ENCODE results near the gene ZNF536. TPM values are rescaled to one million over a fixed set of nuclear protein-coding genes. Genes with fewer than 3 reads are reported as not detected.

ZNF536 gene
- total RNA-seq, 1 experiment from 2014 or later, result not detected

DNA sequence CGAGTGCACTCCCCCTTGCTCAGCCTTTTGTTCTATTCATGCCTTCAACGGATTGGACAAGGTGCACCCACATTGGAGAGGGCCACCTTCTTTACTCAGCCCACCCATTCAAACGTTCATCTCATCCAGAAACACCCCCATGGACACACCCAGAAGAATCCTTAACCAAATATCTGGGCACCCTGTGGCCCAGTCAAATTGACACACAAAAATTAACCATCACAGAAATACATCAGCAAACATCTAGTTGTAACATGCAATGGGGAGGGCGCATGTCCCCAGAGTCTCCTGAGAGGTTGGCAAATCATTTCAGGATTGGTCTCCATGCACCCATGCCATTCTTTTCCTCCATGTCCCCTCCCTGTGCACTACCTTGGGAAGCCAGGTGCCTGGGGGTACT is 167.1 kb downstream of the ZNF536 start:
- H3K4me1 ChIP-seq (ENCODE audit: insufficient read depth, low read length), result no peaks in the 10 kb centered on the region
- no peak overlapping the region for H3K18ac ChIP-seq (ENCODE audit: insufficient read length, low read depth, low read length)
- no peaks in the 10 kb centered on the region for H3K23me2 ChIP-seq (ENCODE audit: insufficient read length, low read depth, low read length, poor library complexity, severe bottlenecking)
- no peaks in the 10 kb centered on the region; the same call in 1 of the 2 replicates for H3K27me3 Mint-ChIP-seq (ENCODE audit: low read depth)
- H2BK20ac ChIP-seq (ENCODE audit: low read depth, low read length, poor library complexity, severe bottlenecking), result no peak overlapping the region
- no peak overlapping the region for H3K27ac ChIP-seq (ENCODE audit: insufficient read length, low read depth, low read length)
- no peak overlapping the region for H3K4me2 ChIP-seq (ENCODE audit: insufficient read depth, insufficient read length, low read length)
- H3K9ac ChIP-seq (ENCODE audit: extremely low read depth, insufficient read length, low read length), result no peak overlapping the region
- H3K9me3 Mint-ChIP-seq, result peaks cover 3 to 7% of the 10 kb centered on the region in 2 experiments; a peak in 3 of 5 replicates
- H3K4me1 Mint-ChIP-seq, result peaks cover 3 to 12% of the 10 kb centered on the region in 2 experiments; a peak in 1 of 4 replicates
- no peak overlapping the region for H3K23ac ChIP-seq (ENCODE audit: insufficient read length, low read depth, low read length)
- no peak overlapping the region for H2BK120ac ChIP-seq (ENCODE audit: low read depth, low read length, poor library complexity, severe bottlenecking)
- no peak for DNase-seq
- no peaks in the 10 kb centered on the region; the same call in 1 of the 2 replicates for H3K27me3 ChIP-seq (ENCODE audit: insufficient read depth, low read length)
- no CpG with 5 or more reads among the region's 4 CpGs for WGBS (ENCODE audit: extremely low coverage, insufficient read length, low lambda C conversion rate)
- H4K8ac ChIP-seq (replicated peaks; ENCODE audit: insufficient read length, low read depth, low read length), result no peak overlapping the region
- no peak overlapping the region for H2BK12ac ChIP-seq (ENCODE audit: insufficient read length, low read depth, low read length)
- H2BK15ac ChIP-seq (ENCODE audit: low read depth, low read length), result no peak overlapping the region
- no peaks in the 10 kb centered on the region for H3K79me2 ChIP-seq (ENCODE audit: insufficient read depth, low read length)
- no peaks in the 10 kb centered on the region for H3K79me1 ChIP-seq (ENCODE audit: insufficient read depth, low read depth, low read length, poor library complexity, severe bottlenecking)
- TF ChIP-seq, protein P1, sequence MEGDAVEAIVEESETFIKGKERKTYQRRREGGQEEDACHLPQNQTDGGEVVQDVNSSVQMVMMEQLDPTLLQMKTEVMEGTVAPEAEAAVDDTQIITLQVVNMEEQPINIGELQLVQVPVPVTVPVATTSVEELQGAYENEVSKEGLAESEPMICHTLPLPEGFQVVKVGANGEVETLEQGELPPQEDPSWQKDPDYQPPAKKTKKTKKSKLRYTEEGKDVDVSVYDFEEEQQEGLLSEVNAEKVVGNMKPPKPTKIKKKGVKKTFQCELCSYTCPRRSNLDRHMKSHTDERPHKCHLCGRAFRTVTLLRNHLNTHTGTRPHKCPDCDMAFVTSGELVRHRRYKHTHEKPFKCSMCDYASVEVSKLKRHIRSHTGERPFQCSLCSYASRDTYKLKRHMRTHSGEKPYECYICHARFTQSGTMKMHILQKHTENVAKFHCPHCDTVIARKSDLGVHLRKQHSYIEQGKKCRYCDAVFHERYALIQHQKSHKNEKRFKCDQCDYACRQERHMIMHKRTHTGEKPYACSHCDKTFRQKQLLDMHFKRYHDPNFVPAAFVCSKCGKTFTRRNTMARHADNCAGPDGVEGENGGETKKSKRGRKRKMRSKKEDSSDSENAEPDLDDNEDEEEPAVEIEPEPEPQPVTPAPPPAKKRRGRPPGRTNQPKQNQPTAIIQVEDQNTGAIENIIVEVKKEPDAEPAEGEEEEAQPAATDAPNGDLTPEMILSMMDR (conservative IDR thresholded peaks at IDR 0.05), result no peak
- H2BK5ac ChIP-seq (ENCODE audit: insufficient read length, low read length), result no peak overlapping the region
- no peak overlapping the region for H2AK5ac ChIP-seq (ENCODE audit: insufficient read length, low read length)
- no peak overlapping the region for H3K27ac Mint-ChIP-seq
- H4K20me1 ChIP-seq (ENCODE audit: control insufficient read depth, insufficient read depth, insufficient read length), result no peaks in the 10 kb centered on the region
- no peak overlapping the region for H3K56ac ChIP-seq (ENCODE audit: insufficient read length, low read depth, low read length)
- no peak overlapping the region for H2AFZ ChIP-seq (ENCODE audit: low read length)
- no peak overlapping the region for H3K4me3 Mint-ChIP-seq
- no peak overlapping the region for H3T11ph ChIP-seq (ENCODE audit: low read length)
- no peak overlapping the region for H4K91ac ChIP-seq (ENCODE audit: insufficient read length, low read depth, low read length)
- H3K36me3 Mint-ChIP-seq (ENCODE audit: insufficient read depth in 1 of 3, low read depth in 3 of 3), result peaks cover 0 to 8% (median 2%) of the 10 kb centered on the region in 3 experiments; a peak in 4 of 7 replicates
- H4K5ac ChIP-seq (ENCODE audit: insufficient read length, low read depth, low read length), result no peak overlapping the region
- H3K4ac ChIP-seq (ENCODE audit: low read depth, low read length), result no peak overlapping the region
- H3K14ac ChIP-seq (ENCODE audit: insufficient read depth, low read length), result no peak overlapping the region
- H3K9me3 ChIP-seq (ENCODE audit: control insufficient read depth, low read depth, low read length), result no peaks in the 10 kb centered on the region

All from H9 (cell line).